ENCODE measurements around the gene PTTG1IP. TPM values are rescaled to one million over a fixed set of nuclear protein-coding genes. Genes with fewer than 3 reads are reported as not detected.
"Not testable (repeated sequence)": the region's sequence is repeated elsewhere in the genome, so short reads cannot be mapped to it uniquely, and the experiment has no call there.

PTTG1IP gene
- total RNA-seq, 4 donors from 2014 or later, result 217 to 419 (median 313) TPM

DNA sequence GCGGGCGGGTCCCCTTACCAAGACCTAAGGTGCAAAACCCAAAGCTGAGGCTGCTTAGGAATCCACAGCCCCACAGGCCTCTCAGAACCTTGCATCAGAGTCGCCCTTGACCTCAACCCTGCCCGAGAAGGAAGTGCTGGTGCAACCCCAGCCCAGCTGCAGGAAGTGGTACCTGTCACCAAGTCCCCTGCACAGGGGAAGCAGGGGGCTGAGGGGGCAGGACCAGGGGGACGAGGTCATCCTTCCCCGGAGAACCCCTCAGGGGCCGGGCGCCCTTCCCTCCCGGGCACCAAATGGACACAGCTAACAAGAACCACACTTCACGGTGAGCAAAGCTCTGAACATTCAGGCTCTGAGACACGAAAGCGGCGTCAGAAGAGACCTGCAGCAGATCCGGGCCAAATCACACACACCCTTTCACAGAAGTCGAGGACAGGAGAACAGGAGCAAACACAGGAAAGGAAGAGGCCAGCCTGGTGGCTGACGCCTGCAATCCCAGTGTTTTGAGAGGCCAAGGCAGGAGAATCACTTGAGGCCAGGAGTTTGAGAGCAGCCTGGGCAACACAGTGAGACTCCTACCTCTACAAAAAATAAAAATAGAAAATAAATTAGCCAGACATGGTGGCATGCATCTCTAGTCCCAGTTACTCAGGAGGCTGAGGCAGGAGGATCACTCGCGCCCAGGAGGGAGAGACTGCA lies 40.8 kb upstream of the PTTG1IP start:
- H3K36me3 ChIP-seq, result no peaks in the 10 kb centered on the region
- H3K27me3 ChIP-seq, result peaks cover 15% of the 10 kb centered on the region
- 43 to 80% methylated on average over 6 to 8 of the region's 18 CpGs for WGBS, 2 donors (ENCODE audit: low coverage in 1 of 2)
- H3K4me1 ChIP-seq, result peaks cover 0 to 33% (median 0%) of the 10 kb centered on the region in 3 donors
- ATAC-seq, result no peak
- H3K4me3 ChIP-seq, result no peak overlapping the region
- TF ChIP-seq POLR2A (IDR thresholded peaks at IDR 0.05), result no peak
- TF ChIP-seq CTCF (IDR thresholded peaks at IDR 0.05), result no peak
- no peak for TF ChIP-seq EP300 (IDR thresholded peaks at IDR 0.05)
- no peak for TF ChIP-seq POLR2AphosphoS5 (IDR thresholded peaks at IDR 0.05)
- H3K27ac ChIP-seq, result peak overlapping the region in 1 of 4 donors; percentile 2
- no peaks in the 10 kb centered on the region for H3K9me3 ChIP-seq

GRCh38 chr21:44913425-44914175 lies 40.1 kb upstream of the PTTG1IP start:
- TF ChIP-seq POLR2A (IDR thresholded peaks at IDR 0.05), result no peak
- TF ChIP-seq EP300 (IDR thresholded peaks at IDR 0.05), result no peak
- no peak for TF ChIP-seq CTCF (IDR thresholded peaks at IDR 0.05)
- TF ChIP-seq POLR2AphosphoS5 (IDR thresholded peaks at IDR 0.05), result no peak
- ATAC-seq, result no peak
- H3K4me3 ChIP-seq, result no peak overlapping the region
- H3K27ac ChIP-seq, result peak overlapping the region in 1 of 4 donors; percentile 4
- H3K27me3 ChIP-seq, result peaks cover 10% of the 10 kb centered on the region
- WGBS, 2 donors (ENCODE audit: low coverage in 1 of 2), result no CpG with 5 or more reads among the region's 7 CpGs
- H3K9me3 ChIP-seq, result no peaks in the 10 kb centered on the region
- peaks cover 0 to 41% (median 5%) of the 10 kb centered on the region in 3 donors for H3K4me1 ChIP-seq
- H3K36me3 ChIP-seq, result no peaks in the 10 kb centered on the region

- WGBS, 2 donors (ENCODE audit: low coverage in 1 of 2), result 67% methylated on average over 4 of the region's 25 CpGs; no CpG with 5 or more reads in 1 of the 2 donors
- not testable (repeated sequence) for H3K36me3 ChIP-seq, H3K27me3 ChIP-seq, H3K4me3 ChIP-seq, H3K9me3 ChIP-seq, ATAC-seq
- peaks cover 0 to 49% (median 6%) of the 10 kb centered on the region in 3 donors for H3K4me1 ChIP-seq
- H3K27ac ChIP-seq, result peak overlapping the region in 1 of 4 donors; percentile 85
Observed at GRCh38 chr21:44912506-44913412, 39.3 kb upstream of the PTTG1IP start.

DNA sequence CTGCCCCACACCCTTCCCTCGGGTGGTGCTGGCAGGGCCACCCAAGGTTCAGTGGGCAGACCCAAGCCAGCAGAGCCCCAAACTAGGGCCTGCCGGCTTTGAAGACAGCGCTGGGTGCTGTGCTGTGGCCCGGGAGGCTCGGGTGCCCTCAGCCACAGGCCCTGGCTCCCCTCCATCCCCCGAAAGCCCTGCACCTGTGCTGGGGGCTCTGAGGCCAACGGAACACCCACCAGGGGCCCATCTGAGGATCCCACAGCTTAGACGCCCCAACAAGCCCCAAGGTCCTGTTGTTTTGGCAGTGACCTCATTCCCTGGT lies 38.6 kb upstream of the PTTG1IP start:
- Histone ChIP-seq H3K4me1 (peaks cover 0 to 56% (median 10%) of the 10 kb centered on the region in 3 donors), H3K4me3 (no peak overlapping the region), H3K27me3 (no peaks in the 10 kb centered on the region), H3K9me3 (no peaks in the 10 kb centered on the region), H3K36me3 (no peaks in the 10 kb centered on the region), H3K27ac (peak overlapping the region in 3 of 4 donors; percentile 41 to 85 (median 44))
- no peak for TF ChIP-seq POLR2AphosphoS5 (IDR thresholded peaks at IDR 0.05)
- TF ChIP-seq CTCF (IDR thresholded peaks at IDR 0.05), result no peak
- no peak for TF ChIP-seq POLR2A (IDR thresholded peaks at IDR 0.05)
- no peak for TF ChIP-seq EP300 (IDR thresholded peaks at IDR 0.05)
- ATAC-seq, result no peak
- no CpG with 5 or more reads among the region's 8 CpGs for WGBS, 2 donors (ENCODE audit: low coverage in 1 of 2)
